CD4-positive, alpha-beta T cell treated with Interleukin-4 for 1 hour (primary cell): ENCODE data around the gene BTG2.
A peak's percentile ranks its signal among the peaks of the same experiment; 100 is the strongest.

Experiments used
- DNase-seq, 2 donors: peaks; one replicate each; pipeline ENCODE4 v3.0.0-alpha.2; 2020 to 2022

BTG2 gene

DNA sequence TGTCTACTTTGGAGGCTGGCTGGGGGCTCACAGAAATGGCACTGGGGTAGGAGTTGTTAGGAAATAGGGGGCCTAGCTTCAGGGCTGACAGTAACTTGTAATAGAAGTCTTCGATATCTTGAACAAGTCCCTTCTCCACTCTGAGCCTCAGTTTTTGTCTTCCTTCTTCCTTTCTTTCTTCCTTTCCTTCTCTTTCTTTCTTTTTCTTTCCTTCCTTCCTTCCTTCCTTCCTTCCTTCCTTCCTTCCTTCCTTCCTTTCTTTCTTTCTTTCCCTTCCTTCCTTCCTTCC is 12.9 kb downstream of the BTG2 start:
- no peak for DNase-seq

DNA sequence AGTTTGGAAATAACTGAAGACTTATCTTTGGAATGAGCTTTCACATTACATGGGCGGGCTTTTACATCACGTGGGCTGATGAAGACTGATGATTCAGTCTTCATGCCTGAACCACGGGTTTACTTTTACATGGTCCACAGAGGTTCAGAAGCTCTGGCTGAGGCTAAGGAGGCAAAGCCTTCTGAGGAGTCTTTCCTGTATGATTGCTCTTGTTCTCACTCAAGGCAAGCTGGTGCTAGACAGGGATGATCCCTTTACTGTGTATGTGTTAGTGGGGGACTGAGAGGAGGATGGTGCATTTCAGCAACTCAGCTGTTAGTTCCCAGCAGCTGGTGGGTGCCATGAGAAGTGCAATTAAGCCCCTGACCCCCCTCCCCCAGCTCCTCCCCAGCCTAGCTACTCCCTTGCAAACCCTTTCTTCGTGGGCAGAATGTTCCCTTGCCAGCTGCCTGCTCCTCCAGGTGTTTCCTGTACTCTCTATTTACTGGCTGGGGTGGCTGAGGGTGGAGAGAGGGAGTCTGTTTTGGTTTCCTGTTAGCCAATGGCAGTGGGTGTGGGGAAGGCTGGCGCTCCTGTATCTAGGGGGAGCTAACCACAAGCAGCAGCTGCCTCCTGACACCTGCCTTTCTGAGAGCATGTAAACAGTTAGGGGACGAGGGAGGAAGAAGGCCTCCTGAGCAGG is 15.4 kb downstream of the BTG2 start:
- DNase-seq, result peak; percentile 83 to 84

DNA sequence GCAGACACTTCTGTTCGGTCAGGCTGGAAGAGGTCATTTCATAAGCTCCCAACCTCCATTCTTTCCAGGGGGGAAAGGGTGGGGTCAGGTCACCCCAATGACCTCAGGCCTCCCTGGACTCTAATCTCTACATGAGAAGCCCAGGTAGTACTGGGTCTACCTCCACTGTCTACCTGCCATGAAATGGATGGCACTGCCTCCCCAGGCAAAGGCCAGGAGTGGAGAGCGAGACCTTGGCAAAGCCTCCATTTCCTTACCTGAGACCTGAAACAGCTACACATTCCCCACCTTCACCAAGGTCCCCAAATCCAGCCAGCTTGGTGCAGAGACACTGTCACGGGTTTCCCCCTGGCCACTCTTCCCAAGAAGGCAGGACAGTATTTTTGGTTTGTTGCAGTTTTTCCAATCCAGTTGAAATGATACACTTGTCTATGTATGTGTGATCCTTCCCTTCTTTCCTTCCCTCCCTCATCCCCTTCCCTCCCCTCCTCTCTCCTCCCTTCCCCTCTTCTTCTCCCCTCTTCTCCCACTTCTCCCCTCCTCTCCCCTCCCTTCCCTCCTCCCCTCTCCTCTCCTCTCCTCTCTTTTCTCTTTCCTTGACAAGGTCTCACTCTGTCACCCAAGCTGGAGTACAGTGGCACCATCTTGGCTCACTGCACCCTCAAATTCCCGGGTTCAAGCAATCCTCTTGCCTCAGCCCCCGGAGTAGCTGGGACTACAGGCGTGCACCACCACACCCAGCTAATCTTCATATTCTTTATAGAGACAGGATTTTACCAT is 16.1 kb downstream of the BTG2 start:
- no peak for DNase-seq

DNA sequence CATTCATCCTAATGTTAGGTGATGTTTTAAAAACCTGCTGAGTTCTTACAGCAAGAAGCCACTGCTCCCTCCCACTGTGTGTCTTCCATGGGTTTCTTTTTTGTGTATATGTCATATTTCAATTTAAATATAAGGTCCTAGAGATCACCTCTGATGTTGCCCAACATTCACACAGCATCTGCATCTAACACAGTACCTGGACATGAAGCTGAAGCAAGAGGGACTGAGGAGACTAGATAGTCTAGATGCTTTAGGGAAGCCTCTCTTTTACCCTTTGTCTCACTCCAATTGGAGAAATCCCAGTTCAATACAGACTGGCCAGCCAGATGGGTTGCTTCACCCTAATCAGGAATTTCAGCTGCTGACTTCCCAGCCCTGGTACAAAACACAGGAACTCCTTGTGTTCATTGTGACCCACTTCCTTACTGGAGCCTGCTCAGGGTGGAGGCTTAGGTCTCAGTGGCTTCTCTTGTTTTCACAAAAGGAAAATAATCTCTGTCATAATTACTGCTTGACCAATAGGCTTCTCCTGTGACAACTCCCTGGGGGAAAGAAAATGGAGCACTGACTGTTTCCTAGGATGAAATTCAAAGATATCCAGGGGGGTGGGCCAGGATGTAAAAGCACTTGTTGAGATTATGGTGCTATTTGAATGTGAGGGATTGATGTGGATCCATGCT is 17.3 kb downstream of the BTG2 start:
- DNase-seq, result no peak

DNA sequence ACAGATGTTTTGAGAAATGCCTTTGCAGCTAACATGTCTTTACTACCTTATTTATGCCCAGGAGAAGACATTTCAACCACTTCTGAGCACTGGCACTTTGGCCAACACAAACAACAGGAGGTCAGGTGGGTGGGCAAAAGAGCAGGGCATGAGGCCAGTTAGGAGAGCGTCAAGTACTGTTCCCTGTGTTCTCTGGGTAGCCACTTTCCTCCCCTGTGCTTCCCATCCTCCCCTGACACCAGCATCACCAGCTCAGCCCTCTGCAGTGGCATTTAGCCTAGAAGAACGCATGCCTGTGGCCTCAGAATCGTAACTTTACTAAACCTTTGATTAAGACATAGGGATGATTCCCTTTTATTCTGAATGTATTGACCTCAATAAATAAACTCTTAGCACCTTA is 18.3 kb downstream of the BTG2 start:
- no peak for DNase-seq

DNA sequence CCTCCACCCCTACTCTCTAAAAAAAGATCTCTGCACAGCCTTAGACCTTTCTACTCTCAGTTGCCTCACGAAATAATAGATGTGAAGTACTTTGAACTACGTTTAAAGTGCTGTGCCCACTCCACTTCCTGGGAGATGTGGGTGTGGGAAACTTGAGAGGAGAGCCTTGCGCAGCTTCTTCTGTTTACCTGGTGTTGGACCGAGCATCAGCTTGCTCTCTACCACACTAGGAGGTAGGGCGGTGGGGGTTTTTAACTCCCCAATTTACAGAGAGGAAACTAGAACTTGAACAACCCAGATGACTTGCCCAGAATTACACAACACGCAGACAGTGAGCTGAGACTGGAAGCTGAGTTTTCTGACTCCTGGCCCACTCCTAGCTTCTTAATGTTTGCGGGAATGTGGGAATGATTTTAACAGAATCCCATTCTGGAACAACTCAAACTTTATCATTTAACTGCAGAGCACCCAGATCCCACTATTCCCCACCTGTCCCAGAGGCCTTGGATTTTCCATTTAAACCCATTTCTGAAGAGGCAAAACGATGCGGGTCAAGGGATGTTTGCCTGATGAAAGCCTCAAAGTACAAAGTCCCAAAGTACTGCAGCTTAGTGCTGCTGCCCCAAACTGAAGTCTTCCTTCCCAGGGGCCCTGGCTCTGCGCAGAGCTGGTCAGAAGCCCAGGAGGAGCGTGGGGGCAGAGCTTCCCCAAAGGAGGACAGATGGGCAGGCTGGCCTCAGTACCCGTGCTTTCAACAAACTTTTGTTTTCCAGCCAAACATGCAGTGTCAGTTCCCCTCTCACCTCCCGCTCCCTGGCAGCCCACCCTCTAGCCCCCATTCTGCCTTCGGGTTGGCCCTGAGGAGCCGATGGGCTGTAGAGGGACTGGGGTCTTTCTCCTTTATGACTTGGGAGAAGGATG is 19.0 kb downstream of the BTG2 start:
- peak; percentile 73 to 77 for DNase-seq

DNA sequence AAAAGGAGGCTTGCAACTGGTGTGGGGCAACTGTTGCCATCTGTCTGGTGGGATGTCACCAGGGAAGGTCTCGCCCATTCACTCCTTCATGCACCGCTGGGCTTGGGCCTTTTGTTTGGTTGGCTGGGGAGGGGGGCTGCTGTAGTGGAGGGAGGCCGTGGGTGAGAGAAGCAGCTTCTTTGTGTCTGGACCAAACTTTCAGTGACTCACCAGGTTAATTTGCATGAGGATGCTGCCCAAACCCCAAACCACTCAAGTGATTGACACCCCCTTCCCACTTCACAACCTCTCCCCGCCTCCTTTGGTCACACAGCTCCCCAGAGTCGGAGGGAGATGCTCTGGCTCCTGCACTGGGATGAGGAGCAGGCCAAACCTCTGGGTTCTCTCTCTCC is 19.7 kb downstream of the BTG2 start:
- peak; percentile 70 to 74 for DNase-seq

DNA sequence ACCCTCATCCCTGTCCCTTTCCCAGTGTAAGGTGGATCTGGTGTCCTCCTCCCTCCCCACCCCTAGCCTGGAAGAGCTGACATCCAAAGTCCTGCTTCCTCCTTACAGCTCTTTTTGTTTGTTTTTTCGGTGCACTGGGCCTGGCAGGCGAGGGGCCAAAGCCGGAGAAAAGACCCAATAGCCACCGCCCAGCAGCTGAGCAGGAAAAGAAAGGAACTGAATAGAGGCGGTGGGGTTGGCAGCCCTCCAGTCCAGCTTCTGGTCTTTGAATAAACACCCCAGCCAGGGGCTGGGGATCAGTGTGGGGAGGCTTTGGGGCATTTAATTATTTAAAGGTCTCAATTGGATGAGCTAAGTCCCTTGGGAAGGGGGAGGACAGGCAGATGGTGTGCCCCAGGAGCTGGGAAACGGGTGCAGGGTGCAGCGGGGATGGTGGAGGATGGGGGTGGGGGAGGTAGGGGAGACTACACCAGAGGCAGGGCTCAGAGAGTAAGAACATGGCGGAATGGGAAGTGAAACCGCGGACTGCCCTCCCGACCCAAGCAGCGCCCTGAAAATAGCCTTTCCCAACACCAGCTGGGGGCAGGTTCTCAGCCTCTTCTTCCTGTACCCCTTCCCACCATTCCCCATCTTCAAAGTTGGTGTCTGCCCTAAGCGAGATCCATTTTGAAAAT is 20.2 kb downstream of the BTG2 start:
- DNase-seq, result peak in 1 of 2 donors; percentile 63

DNA sequence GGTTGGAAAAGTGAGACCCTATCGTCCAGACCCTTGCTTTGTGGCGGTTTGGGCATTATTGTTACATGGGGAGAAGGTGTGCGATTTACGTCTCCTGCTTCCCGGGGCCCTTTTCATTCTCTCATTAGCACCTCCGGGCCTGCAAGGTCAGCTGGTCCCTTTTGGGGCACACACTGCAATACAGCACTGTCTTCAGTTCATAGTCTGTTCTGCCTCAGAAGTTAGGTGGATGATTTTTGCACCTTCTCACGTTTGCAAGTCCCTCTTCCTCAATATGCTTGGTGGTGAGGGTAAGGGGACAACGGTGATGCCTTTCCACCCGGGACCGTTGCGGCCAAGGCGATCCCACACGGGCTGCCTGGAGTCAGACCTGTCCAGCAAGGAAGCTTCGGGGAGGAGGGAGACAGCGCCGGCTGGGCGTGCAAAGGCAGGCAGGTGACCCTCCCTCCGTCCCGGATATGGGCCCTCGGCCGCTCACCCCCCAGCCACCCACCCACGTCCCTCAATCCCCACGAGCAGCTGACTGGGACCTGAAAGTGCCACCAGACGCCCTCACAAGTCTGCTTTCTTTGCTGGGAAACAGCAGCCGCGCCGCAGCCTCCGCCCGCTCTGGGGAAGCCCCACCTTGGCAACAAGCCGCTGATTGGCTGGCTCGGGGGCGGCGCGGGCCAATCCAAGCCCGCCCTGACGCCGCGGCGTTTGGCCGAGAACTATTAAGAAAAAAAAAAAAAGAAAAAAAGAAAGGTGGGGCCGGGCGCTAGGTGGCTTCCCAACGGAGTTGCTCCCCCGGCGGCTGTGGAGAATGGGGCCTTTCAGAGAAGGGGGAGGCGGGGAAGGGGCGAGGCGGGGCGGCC is 21.7 kb downstream of the BTG2 start:
- peak; percentile 94 for DNase-seq

DNA sequence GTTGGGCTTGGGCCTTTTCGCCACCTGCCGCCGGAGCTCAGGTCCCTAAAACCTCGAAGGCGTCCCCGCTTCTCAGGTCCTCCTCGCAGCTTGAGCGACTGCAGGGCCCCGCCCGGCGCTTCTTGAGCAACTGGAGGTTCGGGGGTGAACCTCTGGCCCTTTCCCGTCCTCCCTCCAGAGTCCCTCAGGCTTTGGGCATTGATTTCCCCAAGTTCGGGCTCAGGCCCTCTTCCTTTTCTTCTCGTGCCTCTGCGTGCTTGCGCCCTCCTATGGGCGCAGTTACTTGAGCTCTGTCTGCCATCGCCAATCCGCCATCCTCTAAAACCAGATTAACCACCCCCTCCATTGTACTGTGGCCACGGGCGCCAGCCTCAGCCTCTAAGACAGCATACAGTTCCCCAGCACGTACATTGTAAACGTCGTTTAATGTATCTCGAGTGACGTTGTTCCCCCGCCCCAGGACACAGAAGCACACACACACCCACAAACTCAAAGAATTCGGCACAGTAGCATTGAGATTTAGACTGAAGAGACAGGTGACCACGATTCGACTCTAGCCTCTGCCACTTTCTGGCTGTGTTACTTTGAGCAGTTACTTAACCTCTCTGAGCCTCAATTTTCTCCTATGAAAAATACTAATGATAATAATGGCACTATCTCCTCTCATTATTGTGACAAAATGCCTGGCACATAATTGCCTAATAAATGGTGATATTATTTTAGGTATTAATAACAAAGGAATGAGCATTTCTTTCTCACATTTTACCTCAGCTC is 22.6 kb downstream of the BTG2 start:
- peak; percentile 85 to 87 for DNase-seq

DNA sequence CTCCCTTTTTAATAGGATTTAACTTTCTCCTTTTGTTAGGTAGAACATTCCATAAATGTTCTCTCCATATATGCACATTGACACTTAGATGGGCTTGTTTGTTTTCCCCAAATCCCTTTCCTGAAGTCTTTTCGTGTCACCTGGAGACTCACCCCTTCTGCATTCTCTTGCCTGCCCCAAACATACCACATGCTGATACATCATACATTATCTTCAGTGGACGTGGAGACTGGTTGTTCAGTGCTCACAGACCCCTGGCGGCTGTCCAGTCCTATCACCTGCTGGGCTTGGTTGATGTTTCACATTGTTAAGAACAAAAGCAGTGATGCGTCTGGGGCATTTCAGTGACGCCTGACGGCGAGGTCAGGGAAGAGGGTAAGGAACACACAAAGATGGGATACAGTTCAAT is 23.4 kb downstream of the BTG2 start:
- DNase-seq, result no peak

DNA sequence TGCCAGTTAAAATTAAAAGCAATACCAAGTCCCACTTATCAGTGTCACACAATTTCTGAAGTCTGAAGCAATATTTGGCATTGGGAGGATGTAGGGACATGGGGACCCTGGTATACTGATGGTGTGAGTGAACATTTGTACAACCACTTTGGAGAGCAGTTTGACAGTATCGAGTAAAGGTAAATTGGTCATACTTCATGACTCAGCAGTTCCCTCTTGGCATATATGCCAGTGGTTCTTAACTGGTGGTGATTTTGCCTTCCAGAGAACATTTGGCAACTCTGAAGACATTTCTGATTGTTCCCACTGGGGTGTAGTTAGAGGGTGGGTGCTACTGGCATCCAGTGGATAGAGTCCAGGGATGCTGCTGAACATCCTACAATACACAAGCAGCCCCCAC is 25.9 kb downstream of the BTG2 start:
- DNase-seq, result no peak

DNA sequence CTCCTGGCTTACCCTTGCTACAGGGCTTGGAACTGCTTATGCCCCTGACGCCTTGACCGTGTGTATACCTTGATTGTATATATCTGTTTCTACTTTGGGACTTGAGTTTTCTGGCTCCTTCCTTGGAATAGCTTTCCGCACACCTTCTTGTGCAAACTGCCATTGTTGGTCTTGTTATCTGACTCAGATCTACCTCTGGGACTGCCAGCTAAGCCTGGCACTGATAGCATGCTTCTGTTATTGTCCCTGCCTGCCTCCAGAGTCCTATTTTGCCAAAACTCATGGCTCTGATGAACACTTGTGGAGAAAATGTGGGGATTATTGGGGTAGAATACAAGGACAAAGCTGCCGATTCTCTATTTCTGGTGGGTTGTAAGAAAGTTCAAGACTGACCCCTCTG is 30.2 kb downstream of the BTG2 start:
- DNase-seq, result no peak

DNA sequence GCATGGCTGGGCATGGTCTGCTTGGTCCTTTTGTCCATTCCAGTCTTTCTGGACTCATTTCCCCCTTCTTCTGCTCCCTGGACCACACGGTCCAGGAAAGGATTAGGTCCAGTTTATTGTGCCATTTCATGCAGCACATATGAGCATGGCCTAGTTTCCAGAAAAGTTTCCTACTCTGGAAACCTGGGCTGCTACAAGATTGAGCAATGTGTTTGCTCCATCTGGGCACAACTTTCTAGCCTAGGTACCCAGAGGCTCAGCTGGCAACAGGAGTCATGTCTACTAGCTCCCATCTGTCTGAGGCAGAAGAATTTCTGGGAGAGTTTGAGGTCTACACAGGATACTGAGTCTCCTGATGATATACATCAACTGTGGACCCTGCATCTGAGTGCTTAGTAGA is 30.8 kb downstream of the BTG2 start:
- no peak for DNase-seq

DNA sequence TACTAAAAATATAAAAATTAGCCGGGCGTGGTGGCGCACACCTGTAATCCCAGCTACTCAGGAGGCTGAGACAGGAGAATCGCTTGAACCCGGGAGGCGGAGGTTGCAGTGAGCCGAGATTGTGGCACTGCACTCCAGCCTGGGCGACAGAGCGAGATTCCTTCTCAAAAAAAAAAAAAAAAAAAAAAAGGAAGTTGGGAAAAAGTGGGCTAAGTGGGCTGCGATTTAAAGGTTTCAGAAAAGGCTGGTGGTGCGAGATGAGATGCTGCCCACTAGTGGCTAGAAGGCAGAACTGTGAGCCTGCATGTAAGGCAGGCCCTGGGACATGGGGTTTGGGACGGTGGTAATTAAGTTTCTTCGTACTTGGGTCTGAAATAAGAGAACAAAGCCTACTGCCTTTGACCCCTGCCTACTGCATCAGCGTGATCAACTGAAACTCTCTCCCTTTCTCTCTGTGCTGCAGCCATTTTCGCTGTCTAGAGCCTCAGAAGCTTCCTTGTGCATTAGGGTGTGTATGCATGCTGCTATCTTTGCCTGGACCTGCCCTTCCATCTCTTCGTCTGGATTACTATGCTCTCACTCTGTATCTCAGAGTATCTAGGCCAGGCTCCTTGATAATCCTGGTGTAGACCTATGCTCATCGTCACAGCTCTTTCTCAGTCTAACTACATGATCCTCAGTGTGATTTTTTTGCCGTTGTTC is 33.2 kb downstream of the BTG2 start:
- DNase-seq, result peak; percentile 75 to 76

DNA sequence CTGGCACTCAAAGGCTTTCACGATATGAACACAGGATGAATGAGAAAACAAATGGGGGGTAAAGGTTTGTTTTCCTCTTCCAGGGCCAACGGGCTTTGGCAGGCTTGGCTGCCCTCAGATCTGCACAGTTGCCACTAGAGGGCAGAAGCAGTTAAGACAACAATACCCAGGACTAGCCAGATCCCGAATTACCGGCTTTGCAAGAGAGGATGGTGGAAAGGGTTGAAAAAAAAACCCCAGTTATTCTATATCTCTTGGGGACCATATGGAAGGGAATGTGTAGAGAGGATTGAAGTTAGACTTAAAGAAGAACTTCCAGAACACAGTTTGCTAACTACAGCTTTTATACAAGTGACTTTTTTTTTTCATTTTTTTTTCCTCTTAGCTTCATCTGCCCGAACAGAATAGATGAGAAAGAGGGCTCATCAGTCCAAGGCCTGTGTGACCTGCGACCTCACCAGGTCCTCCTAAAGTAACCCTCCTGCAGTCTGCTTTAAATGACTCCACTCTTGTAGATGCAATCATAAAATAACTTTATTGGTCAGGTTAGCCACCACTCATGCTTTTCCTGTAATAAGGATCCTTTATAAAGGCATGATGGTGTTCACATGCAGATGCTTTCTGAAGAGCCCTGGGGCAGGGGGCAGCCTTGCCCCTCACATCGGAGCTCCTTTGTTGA is 34.9 kb downstream of the BTG2 start:
- peak; percentile 71 to 75 for DNase-seq

DNA sequence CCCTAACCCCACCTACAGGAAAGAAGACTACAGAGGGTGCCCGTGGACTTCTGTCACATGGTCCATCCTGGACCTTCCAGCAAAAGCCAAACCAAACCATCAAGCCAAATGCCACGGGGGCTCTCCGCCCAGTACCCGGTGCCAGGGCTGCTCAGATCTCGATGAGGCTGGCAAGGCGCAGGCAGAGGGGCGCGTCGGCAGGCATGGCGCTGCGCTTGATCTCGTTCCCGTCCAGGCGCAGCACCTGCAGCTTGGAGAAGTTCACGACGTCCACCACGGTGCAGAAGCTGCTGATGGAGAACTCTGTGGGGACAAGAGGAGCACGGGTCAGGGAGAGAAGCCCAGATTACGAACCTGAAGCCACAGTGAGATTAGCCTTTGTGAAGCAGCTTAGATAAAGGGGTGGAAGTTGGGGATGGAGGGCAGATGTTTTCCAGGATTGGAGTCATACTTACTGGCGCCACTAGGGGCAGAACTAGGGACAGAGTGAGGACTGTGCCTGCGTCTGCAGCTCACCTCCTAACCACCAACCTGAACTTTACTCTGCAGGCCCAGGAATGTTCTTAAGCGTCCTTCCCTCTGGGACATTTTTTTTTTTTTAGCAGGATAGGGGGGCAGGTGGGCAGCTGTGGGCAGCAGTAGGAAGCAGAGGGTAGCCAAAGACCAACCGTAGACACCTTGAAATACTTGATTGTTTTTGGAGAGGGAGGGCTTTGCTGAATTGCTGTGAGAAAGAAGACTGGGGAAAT is 37.0 kb downstream of the BTG2 start:
- peak; percentile 40 to 53 for DNase-seq

DNA sequence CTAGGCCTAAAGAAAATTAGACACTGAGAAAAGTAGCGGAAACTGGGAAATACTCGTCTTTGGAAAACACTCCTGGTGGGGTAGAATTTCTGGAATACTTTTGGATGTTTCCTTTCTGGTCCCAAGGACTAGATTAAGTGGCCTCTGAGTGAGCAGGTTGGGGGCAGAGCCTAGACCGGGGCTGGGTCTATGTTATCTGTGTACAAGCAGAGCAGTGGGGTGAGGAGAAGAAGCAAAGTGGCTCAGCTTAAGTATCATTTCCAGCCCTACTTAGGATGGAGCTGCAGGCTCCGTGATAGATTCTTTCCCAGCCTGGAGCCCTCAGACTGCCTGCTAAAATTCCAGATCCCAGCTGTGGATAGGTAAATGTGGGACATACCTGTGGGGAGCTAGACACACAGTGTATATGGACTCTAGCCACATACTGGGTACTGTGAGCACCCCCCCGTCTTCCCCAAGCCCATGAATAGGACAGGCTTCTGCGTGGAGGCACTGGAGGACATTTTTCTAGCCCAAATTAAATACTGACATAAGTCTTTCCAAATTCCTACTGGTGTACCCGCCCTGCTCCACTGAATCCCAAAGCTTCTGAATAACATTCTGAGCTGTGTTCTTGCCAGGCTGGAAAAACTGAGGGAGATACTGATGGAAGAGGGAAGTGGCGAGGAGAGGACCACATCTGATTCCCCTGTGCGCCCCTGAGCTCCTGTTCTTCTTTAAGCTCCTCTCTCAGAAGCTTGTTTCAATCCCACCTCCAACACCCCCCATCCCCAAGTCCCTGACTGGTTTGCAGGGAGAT is 38.8 kb downstream of the BTG2 start:
- DNase-seq, result no peak
